Subcutaneous adipose tissue (tissue), 4 donors: ENCODE results near the gene HSD3B2. TPM values are rescaled to one million over a fixed set of nuclear protein-coding genes. Genes with fewer than 3 reads are reported as not detected.

Experiments
- CTCF ChIP-seq: fragments of 450-650 bp; IDR thresholded peaks from one replicate; pipeline ENCODE4 v1.5.1; 2016; ENCODE audit warnings: low read depth, mild to moderate bottlenecking, control low read depth, antibody characterized with exemption, moderate library complexity
- total RNA-seq, 4 donors: library from RNA; depleted of rRNA; stranded (reverse); fragments of >200 nt; gene quantifications; one replicate each; pipeline ENCODE4 v1.1.0, GENCODE V29; 2016

The HSD3B2 gene
- total RNA-seq, 4 donors from 2014 or later: not detected

DNA sequence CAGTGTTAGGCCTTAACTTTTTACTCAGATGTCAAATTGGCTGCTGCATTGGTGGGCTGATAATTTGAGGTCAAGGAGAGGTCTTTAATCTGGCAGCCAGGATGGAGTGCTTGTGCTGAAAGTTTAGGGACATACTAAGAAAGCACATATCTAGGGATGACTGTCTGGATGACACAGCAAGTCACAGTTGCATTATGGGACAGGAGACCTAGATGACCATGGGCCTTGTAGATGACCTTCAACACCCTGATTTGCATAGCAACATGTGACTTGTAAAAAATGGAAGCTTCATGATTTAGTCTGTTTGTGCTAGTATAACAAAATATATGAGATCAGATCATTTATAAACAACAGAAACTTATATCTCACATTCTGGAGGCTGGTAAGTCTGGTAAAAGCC is 18.0 kb upstream of the HSD3B2 start:
- TF ChIP-seq CTCF: no peak

DNA sequence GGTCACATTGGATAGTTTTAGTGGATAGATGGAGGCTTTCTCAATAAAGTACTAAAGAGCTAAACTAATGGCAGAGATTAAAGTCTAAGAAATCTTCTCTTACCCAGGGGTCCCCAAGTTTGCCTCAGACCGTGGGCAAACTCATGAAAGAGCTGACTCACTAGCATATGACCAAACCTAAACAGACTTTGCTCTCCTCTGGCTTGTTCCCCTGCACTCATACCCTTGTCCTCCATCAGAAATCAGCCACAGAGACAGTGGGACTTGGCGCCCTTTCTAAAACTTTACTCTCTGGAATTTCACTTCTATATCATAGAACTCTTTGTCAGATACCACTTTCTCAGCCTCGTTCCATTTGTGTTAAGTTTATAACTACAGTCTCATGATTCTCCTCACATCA is 17.0 kb upstream of the HSD3B2 start:
- no peak for TF ChIP-seq CTCF

GRCh38 chr1:119404736-119405135 is 10.2 kb upstream of the HSD3B2 start:
- TF ChIP-seq CTCF: no peak

- no peak for TF ChIP-seq CTCF
Observed at GRCh38 chr1:119409731-119410130, 5.2 kb upstream of the HSD3B2 start.

- TF ChIP-seq CTCF: no peak
Observed at GRCh38 chr1:119410961-119411360, 4.0 kb upstream of the HSD3B2 start.

DNA sequence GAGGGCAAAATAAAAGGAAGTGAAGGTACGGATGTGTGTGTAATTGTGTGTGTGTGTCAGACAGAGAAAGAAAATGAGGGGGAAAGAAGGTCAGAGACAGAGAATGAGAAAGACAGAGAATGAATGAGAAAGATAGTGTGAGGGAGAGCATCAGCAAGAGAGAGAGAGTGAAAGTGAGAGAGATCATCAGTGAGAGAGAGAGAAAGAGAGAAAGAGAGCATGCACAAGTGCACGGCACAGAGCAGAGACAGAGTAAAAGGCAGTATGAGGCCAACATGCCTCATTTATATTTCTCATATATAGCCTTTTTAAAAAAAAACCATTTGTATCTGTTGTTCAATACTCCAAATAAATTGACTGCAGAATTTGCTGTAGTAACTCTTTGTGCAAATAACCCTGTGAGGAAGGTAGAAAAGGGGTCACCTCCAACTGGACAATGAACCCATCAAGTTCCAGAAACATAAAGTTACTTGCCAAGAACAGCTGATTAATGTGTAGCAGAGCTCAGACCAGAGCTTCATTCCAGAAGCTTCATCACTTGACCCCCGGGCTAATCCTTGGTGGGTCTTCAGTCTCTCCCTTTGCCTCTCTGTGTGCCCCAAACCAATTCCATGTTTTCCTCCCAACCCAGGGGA is 1.2 kb downstream of the HSD3B2 start:
- no peak for TF ChIP-seq CTCF

- TF ChIP-seq CTCF: no peak
Observed at GRCh38 chr1:119419109-119419508, 4.2 kb downstream of the HSD3B2 start.
